Psoas muscle (tissue), 8 donors: ENCODE results near the gene LCMT2. TPM values are rescaled to one million over a fixed set of nuclear protein-coding genes. Genes with fewer than 3 reads are reported as not detected.

Experiments used
- ATAC-seq, 4 donors: fragments of 200-7000 bp; cut with Tn5 transposase; one replicate each; pipeline ENCODE4 v1.9.1; 2020; ENCODE audit warnings: moderate library complexity in 3 of 4, mild to moderate bottlenecking in 2 of 4
- DNase-seq, 2 donors: peaks; one replicate each; pipeline ENCODE4 v3.0.0-alpha.2; 2020
- H3K27ac ChIP-seq: fragments of 200-600 bp; one replicate; pipeline ENCODE4 v1.8.0; 2022
- H3K27me3 ChIP-seq, 3 donors: fragments of 200-600 bp in 1 of 3; one replicate each; pipeline versions ENCODE4 v1.6.1 to v1.8.0; 2013 to 2022; ENCODE audit warnings: low read length in 2 of 3, mild to moderate bottlenecking in 2 of 3, moderate library complexity in 1 of 3; ENCODE audit not compliant: insufficient read depth in 3 of 3
- H3K36me3 ChIP-seq, 2 donors: fragments of 200-600 bp in 1 of 2; one replicate each; pipeline versions ENCODE4 v1.6.1 to v1.8.0; 2013 to 2022; ENCODE audit warnings: low read depth in 1 of 2, mild to moderate bottlenecking in 1 of 2, moderate library complexity in 1 of 2; ENCODE audit not compliant: insufficient read depth in 1 of 2
- H3K4me1 ChIP-seq: fragments of 200-600 bp; one replicate; pipeline ENCODE4 v1.8.0; 2022
- H3K4me3 ChIP-seq: fragments of 200-600 bp; one replicate; pipeline ENCODE4 v1.8.0; 2022; ENCODE audit warnings: mild to moderate bottlenecking
- H3K9me3 ChIP-seq: fragments of 200-600 bp; one replicate; pipeline ENCODE4 v1.8.0; 2022
- WGBS, 3 donors: extraction: QIAGEN DNeasy Blood & Tissue Kit; methylation state at CpG; one replicate each; pipeline versions ENCODE4 v1.1.6 to v1.1.7; 2013; 5-methylcytosine and 5-hydroxymethylcytosine counted together
- intact Hi-C, 2 donors: fragments of 100-400 bp; cut with DNase I; formaldehyde crosslinking; loops; one replicate each; pipeline versions ENCODE4 v1.11.0 to v1.14.2; 2022
- polyA plus RNA-seq, 3 donors: library from polyadenylated mRNA; stranded (reverse); fragments of 200-250 nt; gene quantifications; one replicate each; pipeline ENCODE4 v1.2.3, GENCODE V29; 2013
- total RNA-seq, 4 donors: library from RNA; stranded (reverse); fragmentation: NEBNext Ultra II Directional in 2 of 4; extraction: Animal tissue kit (Norgen Biotek cat#: 25700) in 2 of 4; gene quantifications; one replicate each; pipeline versions ENCODE4 v1.2.1 to v1.2.4, GENCODE V29; 2021 to 2023
- TF ChIP-seq, protein P1 (sequence below): fragments of 200-600 bp; IDR thresholded peaks from one replicate; pipeline ENCODE4 v1.8.0; 2022; ENCODE audit warnings: antibody characterized with exemption
- donor health status: healthy with polysubstance abuse.
- donor health status: DM: no; HTN: no; CAD: no; lungs with moderate emphysema.
- donor health status: Bipolar disorder and iron deficiency.
- donor health status: healthy.
- donor health status: DM: yes; HTN: yes; CAD: no.
- donor health status: DM: no; HTN: no; CAD: no.
- donor health status: DM: no; HTN: no; CAD: no.
- donor health status: DM: yes; HTN: yes; CAD: no.

Gene LCMT2
- total and polyA plus RNA-seq, 7 donors, result 2.6 to 7.8 (median 5.6) TPM

DNA sequence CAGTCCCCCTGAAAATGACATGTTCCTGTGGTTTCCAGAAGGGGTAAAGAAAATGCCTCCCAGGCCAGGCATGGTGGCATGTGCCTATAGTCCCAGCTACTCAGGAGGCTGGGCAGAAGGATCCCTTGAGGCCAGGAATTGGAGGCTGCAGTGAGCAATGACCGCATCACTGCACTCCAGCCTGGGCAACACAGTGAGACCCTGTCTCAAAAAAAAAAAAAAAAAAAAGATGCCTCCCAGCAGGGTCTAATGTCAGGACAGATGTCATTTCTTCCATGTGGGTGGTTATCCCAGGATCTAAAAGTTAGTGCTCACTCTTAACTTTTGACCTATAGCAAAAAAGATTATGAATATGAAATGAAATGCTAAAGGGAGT is 13.4 kb downstream of the LCMT2 start:
- DNase-seq (no peak), ATAC-seq (no peak)
- Histone ChIP-seq H3K27me3 (no peaks in the 10 kb centered on the region), H3K9me3 (no peaks in the 10 kb centered on the region), H3K27ac (no peak overlapping the region), H3K4me3 (no peak overlapping the region), H3K4me1 (no peaks in the 10 kb centered on the region), H3K36me3 (no peaks in the 10 kb centered on the region)
- WGBS, 3 donors, result 88 to 93% (median 92%) methylated on average over 1 of the region's 1 CpG
- TF ChIP-seq, protein P1, sequence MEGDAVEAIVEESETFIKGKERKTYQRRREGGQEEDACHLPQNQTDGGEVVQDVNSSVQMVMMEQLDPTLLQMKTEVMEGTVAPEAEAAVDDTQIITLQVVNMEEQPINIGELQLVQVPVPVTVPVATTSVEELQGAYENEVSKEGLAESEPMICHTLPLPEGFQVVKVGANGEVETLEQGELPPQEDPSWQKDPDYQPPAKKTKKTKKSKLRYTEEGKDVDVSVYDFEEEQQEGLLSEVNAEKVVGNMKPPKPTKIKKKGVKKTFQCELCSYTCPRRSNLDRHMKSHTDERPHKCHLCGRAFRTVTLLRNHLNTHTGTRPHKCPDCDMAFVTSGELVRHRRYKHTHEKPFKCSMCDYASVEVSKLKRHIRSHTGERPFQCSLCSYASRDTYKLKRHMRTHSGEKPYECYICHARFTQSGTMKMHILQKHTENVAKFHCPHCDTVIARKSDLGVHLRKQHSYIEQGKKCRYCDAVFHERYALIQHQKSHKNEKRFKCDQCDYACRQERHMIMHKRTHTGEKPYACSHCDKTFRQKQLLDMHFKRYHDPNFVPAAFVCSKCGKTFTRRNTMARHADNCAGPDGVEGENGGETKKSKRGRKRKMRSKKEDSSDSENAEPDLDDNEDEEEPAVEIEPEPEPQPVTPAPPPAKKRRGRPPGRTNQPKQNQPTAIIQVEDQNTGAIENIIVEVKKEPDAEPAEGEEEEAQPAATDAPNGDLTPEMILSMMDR, result no peak
- intact Hi-C loops, result no loop called here

DNA sequence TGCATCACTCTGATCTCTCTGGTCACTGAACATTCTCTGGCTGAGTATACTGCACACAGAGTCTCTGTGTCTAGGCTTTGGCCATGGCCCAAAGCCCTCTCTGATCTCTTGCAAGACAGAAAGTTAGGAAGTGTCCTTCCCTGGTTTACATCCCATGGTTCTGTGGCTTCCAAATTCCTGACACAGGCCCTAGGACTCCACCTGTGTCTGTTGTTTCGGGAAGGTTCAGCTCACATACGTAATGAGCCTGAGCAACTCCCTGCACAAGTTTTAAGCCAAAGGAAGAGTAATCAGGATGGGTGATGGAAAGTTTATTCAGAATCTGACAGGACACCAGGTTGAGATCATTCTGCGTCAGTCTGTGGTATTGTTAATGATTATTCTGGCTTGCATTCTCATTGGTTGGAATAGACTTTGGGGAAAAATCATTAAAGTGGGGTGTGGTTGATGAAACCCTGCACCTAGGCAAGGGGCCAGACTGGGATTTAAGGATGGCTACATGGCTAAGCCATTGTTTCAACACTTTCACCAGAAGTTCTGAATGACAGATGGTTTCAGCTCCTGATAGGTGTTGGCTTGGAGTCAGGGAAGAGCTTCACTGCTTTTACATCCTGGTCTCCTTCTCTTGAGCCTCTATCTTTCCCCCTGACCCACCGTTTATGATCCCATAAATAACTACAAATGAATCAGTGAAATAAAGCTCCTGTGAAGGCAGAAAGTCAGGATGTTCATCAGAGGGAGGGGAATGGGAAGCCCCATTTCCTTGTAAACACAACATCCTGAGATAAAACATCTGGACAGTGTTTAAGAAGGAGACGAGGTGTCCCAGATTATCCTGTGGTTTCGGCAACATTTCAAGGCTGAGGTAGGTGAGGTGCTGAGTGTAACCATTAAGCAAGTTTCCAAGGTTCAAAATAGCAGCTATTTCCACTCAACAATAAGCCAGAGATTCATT is 14.1 kb downstream of the LCMT2 start:
- Histone ChIP-seq H3K27me3 (no peaks in the 10 kb centered on the region), H3K36me3 (no peaks in the 10 kb centered on the region), H3K27ac (no peak overlapping the region), H3K4me3 (no peak overlapping the region), H3K4me1 (no peaks in the 10 kb centered on the region), H3K9me3 (no peaks in the 10 kb centered on the region)
- intact Hi-C loops, result no loop called here
- 50 to 59% (median 57%) methylated on average over 6 of the region's 6 CpGs for WGBS, 3 donors
- DNase-seq, result no peak
- no peak for ATAC-seq
- TF ChIP-seq, protein P1, result no peak

DNA sequence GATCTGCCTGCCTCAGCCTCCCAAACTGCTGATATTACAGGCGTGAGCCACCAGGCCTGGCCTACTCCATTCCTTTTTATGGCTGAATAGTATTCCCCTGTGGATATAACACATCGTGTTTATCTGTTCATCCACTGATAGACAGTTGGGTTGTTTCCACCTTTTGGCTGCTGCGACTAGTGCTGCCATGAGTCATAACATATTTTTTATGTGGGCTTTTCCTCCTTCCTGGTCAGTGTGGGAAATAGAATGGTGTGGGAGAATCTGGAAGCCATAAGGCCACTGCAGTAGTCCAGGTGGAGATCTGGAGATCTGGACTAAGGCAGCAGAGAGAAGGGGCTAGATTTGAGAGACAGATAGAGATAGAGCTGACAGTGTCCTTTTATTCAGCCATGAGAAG is 16.2 kb downstream of the LCMT2 start:
- TF ChIP-seq, protein P1, result no peak
- Histone ChIP-seq H3K27ac (no peak overlapping the region), H3K4me3 (no peak overlapping the region), H3K36me3 (no peaks in the 10 kb centered on the region), H3K4me1 (no peaks in the 10 kb centered on the region), H3K27me3 (no peaks in the 10 kb centered on the region), H3K9me3 (no peaks in the 10 kb centered on the region)
- no peak for ATAC-seq
- DNase-seq, result no peak
- intact Hi-C loops, result no loop called here
- WGBS, 3 donors, result 73 to 74% (median 73%) methylated on average over 3 of the region's 3 CpGs

DNA sequence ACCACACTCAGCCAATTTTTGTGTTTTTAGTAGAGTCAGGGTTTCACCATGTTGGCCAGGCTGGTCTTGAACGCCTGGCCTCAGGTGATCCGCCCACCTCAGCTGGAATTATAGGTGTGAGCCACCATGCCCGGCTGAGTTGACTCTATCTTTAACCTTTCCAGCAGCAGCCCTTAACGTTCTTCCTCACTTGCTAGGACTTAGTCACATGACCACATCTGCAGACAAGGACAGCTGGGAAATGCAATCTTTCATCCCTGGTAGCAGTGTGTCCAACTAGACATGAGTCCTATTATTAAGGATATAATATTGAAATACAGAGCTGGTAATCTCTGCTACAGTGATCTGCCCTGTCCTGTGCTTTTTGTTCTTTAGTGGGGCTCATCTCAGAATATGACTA is 18.0 kb downstream of the LCMT2 start:
- Histone ChIP-seq H3K27me3 (peaks cover 0 to 11% (median 2%) of the 10 kb centered on the region in 3 donors), H3K9me3 (no peaks in the 10 kb centered on the region), H3K4me3 (no peak overlapping the region), H3K36me3 (no peaks in the 10 kb centered on the region), H3K4me1 (no peaks in the 10 kb centered on the region), H3K27ac (no peak overlapping the region)
- TF ChIP-seq, protein P1, result no peak
- 58 to 62% (median 59%) methylated on average over 4 of the region's 4 CpGs for WGBS, 3 donors
- ATAC-seq, result no peak
- intact Hi-C loops, result no loop called here
- no peak for DNase-seq
